ENCODE measurements around the gene PPFIA3.
"Not testable (repeated sequence)": the region's sequence is repeated elsewhere in the genome, so short reads cannot be mapped to it uniquely, and the experiment has no call there.

GRCh38 chr19:49146408-49146770 is 27.0 kb downstream of the PPFIA3 start:
- not testable (repeated sequence) for TF ChIP-seq CTCF, POLR2AphosphoS5, POLR2A (IDR thresholded peaks at IDR 0.05)
